Measurements from ENCODE around the gene ZNF296. TPM values are rescaled to one million over a fixed set of nuclear protein-coding genes. Genes with fewer than 3 reads are reported as not detected.

The ZNF296 gene
- total RNA-seq, 2 donors from 2014 or later = 0.26 TPM; not detected in 1

- no peak for TF ChIP-seq POLR2A (IDR thresholded peaks at IDR 0.05)
- TF ChIP-seq, protein P1, sequence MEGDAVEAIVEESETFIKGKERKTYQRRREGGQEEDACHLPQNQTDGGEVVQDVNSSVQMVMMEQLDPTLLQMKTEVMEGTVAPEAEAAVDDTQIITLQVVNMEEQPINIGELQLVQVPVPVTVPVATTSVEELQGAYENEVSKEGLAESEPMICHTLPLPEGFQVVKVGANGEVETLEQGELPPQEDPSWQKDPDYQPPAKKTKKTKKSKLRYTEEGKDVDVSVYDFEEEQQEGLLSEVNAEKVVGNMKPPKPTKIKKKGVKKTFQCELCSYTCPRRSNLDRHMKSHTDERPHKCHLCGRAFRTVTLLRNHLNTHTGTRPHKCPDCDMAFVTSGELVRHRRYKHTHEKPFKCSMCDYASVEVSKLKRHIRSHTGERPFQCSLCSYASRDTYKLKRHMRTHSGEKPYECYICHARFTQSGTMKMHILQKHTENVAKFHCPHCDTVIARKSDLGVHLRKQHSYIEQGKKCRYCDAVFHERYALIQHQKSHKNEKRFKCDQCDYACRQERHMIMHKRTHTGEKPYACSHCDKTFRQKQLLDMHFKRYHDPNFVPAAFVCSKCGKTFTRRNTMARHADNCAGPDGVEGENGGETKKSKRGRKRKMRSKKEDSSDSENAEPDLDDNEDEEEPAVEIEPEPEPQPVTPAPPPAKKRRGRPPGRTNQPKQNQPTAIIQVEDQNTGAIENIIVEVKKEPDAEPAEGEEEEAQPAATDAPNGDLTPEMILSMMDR (IDR thresholded peaks at IDR 0.05) = no peak
- DNase-seq = no peak
- H3K4me3 ChIP-seq = no peak overlapping the region
- peaks cover 17 to 34% of the 10 kb centered on the region in 2 donors for H3K36me3 ChIP-seq (replicated peaks in 1 of 2; ENCODE audit: insufficient read depth in 1 of 2, low read depth in 2 of 2)
- ATAC-seq = no peak
- H3K27ac ChIP-seq = no peak overlapping the region
- H3K27me3 ChIP-seq = no peaks in the 10 kb centered on the region
- no peaks in the 10 kb centered on the region for H3K4me1 ChIP-seq
- intact Hi-C loops (cut with DNase I) = no loop called here
- WGBS, 2 donors = 93% methylated on average over 21 to 36 of the region's 38 CpGs
- no peaks in the 10 kb centered on the region for H3K9me3 ChIP-seq
Observed at GRCh38 chr19:45066921-45067661, 9.2 kb downstream of the ZNF296 start.

DNA sequence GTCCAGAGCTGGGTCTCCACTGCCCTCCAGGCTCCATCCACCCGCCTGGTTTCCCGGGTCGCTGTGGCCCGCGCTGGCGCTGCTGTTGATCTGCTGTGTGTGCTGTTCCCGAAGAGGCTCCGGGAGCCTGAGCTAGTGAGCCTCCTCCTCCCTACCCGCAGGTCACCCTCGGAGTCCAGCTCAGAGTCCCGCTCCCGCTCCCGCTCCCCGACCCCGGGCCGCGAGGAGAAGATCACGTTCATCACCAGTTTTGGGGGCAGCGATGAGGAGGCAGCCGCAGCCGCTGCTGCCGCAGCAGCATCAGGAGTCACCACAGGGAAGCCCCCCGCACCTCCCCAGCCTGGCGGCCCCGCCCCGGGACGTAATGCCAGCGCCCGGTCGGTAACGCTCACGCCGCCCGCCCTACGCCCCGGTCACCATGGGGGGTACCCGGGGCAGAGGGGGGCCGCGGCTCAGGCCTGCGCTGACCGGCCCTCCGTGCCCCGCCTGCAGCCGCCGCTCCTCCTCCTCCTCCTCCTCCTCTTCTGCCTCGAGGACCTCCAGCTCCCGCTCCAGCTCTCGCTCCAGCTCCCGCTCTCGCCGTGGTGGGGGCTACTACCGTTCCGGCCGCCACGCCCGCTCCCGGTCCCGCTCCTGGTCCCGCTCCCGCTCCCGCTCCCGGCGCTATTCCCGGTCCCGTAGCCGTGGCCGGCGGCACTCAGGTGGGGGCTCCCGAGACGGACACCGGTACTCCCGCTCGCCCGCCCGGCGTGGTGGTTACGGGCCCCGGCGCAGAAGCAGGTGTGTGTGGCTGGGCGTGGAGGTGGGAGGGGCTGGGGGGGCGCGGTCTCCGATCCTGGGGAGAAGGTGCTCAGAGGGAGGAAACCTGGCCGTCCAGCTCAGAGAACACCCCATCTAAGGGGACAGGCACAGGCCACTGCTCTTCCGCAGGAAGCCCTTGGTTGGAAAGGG is 12.2 kb downstream of the ZNF296 start:
- ATAC-seq (no peak), DNase-seq (no peak)
- 91 to 95% methylated on average over 48 to 51 of the region's 85 CpGs for WGBS, 2 donors
- H3K4me1 ChIP-seq = no peaks in the 10 kb centered on the region
- no peak overlapping the region for H3K4me3 ChIP-seq
- intact Hi-C loops (cut with DNase I) = no loop called here
- H3K27ac ChIP-seq = no peak overlapping the region
- H3K9me3 ChIP-seq = no peaks in the 10 kb centered on the region
- no peak for TF ChIP-seq POLR2A (IDR thresholded peaks at IDR 0.05)
- TF ChIP-seq, protein P1 (IDR thresholded peaks at IDR 0.05) = no peak
- H3K36me3 ChIP-seq (replicated peaks in 1 of 2; ENCODE audit: insufficient read depth in 1 of 2, low read depth in 2 of 2) = peaks cover 32 to 40% of the 10 kb centered on the region in 2 donors
- H3K27me3 ChIP-seq = no peaks in the 10 kb centered on the region

- intact Hi-C loops (cut with DNase I) = no loop called here
- no peaks in the 10 kb centered on the region for H3K9me3 ChIP-seq
- no peak for ATAC-seq
- H3K4me1 ChIP-seq = no peaks in the 10 kb centered on the region
- 84% methylated on average over 4 of the region's 4 CpGs for WGBS, 2 donors
- H3K27me3 ChIP-seq = no peaks in the 10 kb centered on the region
- peaks cover 48 to 51% of the 10 kb centered on the region in 2 donors for H3K36me3 ChIP-seq (replicated peaks in 1 of 2; ENCODE audit: insufficient read depth in 1 of 2, low read depth in 2 of 2)
- no peak overlapping the region for H3K27ac ChIP-seq
- no peak overlapping the region for H3K4me3 ChIP-seq
- no peak for DNase-seq
- TF ChIP-seq, protein P1 (IDR thresholded peaks at IDR 0.05) = no peak
- TF ChIP-seq POLR2A (IDR thresholded peaks at IDR 0.05) = no peak
Observed at GRCh38 chr19:45061965-45062364, 14.3 kb downstream of the ZNF296 start.

DNA sequence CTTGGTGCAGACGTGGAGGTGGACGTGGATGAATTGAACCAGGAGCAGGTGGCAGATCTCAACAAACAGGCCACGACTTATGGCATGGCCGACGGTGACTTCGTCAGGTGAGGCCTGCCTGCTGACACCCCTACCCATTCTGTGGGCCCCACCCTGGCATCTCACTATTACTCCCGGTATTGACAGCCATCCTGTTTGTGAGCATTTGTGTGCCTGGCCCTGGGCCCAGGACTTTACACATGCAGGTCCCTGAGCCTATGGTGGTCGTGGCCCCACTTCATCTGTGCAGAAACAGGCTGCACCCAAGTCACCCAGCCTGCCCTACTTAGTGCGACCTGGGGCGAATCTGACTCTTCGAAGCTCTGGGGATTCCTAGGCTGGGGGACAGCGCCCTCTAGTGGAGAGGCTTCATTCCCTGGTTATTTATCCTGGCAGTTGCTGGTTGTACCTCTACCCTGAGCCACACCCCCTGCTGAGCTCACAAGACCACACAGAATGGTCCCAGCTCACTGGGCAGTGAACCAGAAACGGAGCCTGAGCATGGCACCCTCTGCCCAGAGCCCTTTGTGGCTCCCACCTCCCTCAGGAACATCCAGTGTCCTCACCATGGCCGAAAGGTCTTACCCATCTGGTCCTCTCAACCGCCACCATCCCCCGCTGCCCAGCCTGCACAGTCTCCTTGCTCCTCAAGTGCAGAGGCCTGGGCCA is 16.9 kb downstream of the ZNF296 start:
- 48 to 100% methylated on average over 2 to 16 of the region's 16 CpGs for WGBS, 2 donors
- TF ChIP-seq, protein P1 (IDR thresholded peaks at IDR 0.05) = peak; percentile 69 to 91 (median 87)
- no peak for TF ChIP-seq POLR2A (IDR thresholded peaks at IDR 0.05)
- peak; percentile 71 to 85 (median 84) for DNase-seq
- Histone ChIP-seq H3K4me3 (no peak overlapping the region), H3K36me3 (replicated peaks in 1 of 2; ENCODE audit: insufficient read depth in 1 of 2, low read depth in 2 of 2) (peaks cover 51% of the 10 kb centered on the region in 2 donors), H3K9me3 (no peaks in the 10 kb centered on the region), H3K27ac (no peak overlapping the region), H3K4me1 (no peaks in the 10 kb centered on the region), H3K27me3 (no peaks in the 10 kb centered on the region)
- peak; percentile 72 for ATAC-seq
- intact Hi-C loops (cut with DNase I) = no loop called here

Data from body of pancreas (tissue), 4 donors.